ENCODE data around the gene CPPED1.

CPPED1 gene

GRCh38 chr16:12609937-12610699 is 193.6 kb downstream of the CPPED1 start:
- DNase-seq (ENCODE audit: low read depth, low spot score) = no peak

Data from activated CD4-positive, CD25-positive, alpha-beta regulatory T cell treated with anti-CD3 and anti-CD28 coated beads, Interleukin-2, amount 50 U/mL, for 16 hours (primary cell).